GM12875 (cell line): ENCODE results near the gene ADGRG7.

Source experiments
- H3K4me3 ChIP-seq: one replicate; pipeline ENCODE4 v1.5.1; 2011; ENCODE audit warnings: low read depth, low read length, control low read depth
- CTCF ChIP-seq: IDR thresholded peaks from 2 replicates; pipeline ENCODE4 v1.5.1; 2011; ENCODE audit warnings: low read depth, mild to moderate bottlenecking, control low read depth, inconsistent platforms, low read length, moderate library complexity, borderline replicate concordance; ENCODE audit not compliant: insufficient read depth

The ADGRG7 gene

GRCh38 chr3:100702082-100702979 lies 92.9 kb downstream of the ADGRG7 start:
- TF ChIP-seq CTCF, result no peak

DNA sequence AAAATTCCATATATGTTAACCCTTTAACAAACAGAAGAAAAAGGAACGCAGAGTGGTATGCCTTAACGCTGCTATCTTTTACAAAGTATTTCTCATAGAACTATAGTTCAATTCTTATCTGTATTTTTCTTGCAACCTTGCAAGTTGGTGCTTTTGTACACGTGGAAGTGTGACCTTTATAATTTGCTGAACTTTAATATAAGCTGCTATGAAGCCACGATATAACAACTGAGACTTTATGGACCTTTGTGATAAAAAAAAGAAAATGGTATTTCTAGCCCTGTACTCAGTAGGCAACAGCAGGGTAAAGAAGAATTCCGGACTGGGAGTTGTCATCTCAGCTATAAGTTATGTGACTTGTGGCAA lies 93.6 kb downstream of the ADGRG7 start:
- TF ChIP-seq CTCF, result no peak

More at GRCh38 chr3:100702082-100702979, 92.9 kb downstream of the ADGRG7 start:
- no peak overlapping the region for H3K4me3 ChIP-seq

GRCh38 chr3:100703865-100704264 lies 94.5 kb downstream of the ADGRG7 start:
- TF ChIP-seq CTCF, result no peak
- no peak overlapping the region for H3K4me3 ChIP-seq

More for the DNA sequence above, 93.6 kb downstream of the ADGRG7 start:
- no peak overlapping the region for H3K4me3 ChIP-seq

- TF ChIP-seq CTCF, result no peak
- no peak overlapping the region for H3K4me3 ChIP-seq
Observed at GRCh38 chr3:100706365-100706764, 97.0 kb downstream of the ADGRG7 start.

GRCh38 chr3:100708644-100708988 lies 99.2 kb downstream of the ADGRG7 start:
- no peak for TF ChIP-seq CTCF
- peak overlapping the region; percentile 24 for H3K4me3 ChIP-seq

GRCh38 chr3:100708989-100709841 lies 99.8 kb downstream of the ADGRG7 start, which contains the start of gene TFG:
TSS of gene TFG (plus strand) at chr3:100709494. CDS start at chr3:100713686, 4,192 bp downstream.
- H3K4me3 ChIP-seq, result peak within 1 kb of the TSS; percentile 88
- no peak for TF ChIP-seq CTCF
